Parathyroid adenoma (tissue), 2 donors: Measurements from ENCODE around the gene PHRF1.
"Not testable (repeated sequence)": the region's sequence is repeated elsewhere in the genome, so short reads cannot be mapped to it uniquely, and the experiment has no call there.

Experiments used
- H2AFZ ChIP-seq: fragments of 300-600 bp; sonication (generic); one replicate; pipeline ENCODE4 v1.7.0; 2017; ENCODE audit warnings: antibody characterized with exemption, mild to moderate bottlenecking
- H3K27ac ChIP-seq: fragments of 300-600 bp; sonication (generic); one replicate; pipeline ENCODE4 v1.7.0; 2017
- H3K27me3 ChIP-seq: fragments of 300-600 bp; sonication (generic); one replicate; pipeline ENCODE4 v1.7.0; 2017; ENCODE audit warnings: low read length; ENCODE audit not compliant: control insufficient read depth, insufficient read depth
- H3K36me3 ChIP-seq: fragments of 300-600 bp; sonication (generic); one replicate; pipeline ENCODE4 v1.7.0; 2017; ENCODE audit warnings: low read length; ENCODE audit not compliant: control insufficient read depth, insufficient read depth
- H3K4me1 ChIP-seq: fragments of 300-600 bp; sonication (generic); one replicate; pipeline ENCODE4 v1.7.0; 2017; ENCODE audit warnings: control low read depth
- H3K4me2 ChIP-seq: fragments of 300-600 bp; sonication (generic); one replicate; pipeline ENCODE4 v1.7.0; 2017; ENCODE audit warnings: low read length
- H3K4me3 ChIP-seq: fragments of 300-600 bp; sonication (generic); one replicate; pipeline ENCODE4 v1.7.0; 2017; ENCODE audit warnings: low read depth, low read length
- H3K79me2 ChIP-seq: fragments of 300-600 bp; sonication (generic); one replicate; pipeline ENCODE4 v1.7.0; 2017; ENCODE audit warnings: control low read depth
- H3K9ac ChIP-seq: fragments of 300-600 bp; sonication (generic); one replicate; pipeline ENCODE4 v1.7.0; 2017; ENCODE audit warnings: mild to moderate bottlenecking
- H3K9me3 ChIP-seq: fragments of 300-600 bp; sonication (generic); one replicate; pipeline ENCODE4 v1.7.0; 2017; ENCODE audit warnings: low read length; ENCODE audit not compliant: control insufficient read depth
- CTCF ChIP-seq: fragments of 300-600 bp; sonication (generic); IDR thresholded peaks from one replicate; pipeline ENCODE4 v1.7.0; 2017; ENCODE audit warnings: antibody characterized with exemption, mild to moderate bottlenecking
- donor health status: primary hyperparathyroidism.

PHRF1 gene

GRCh38 chr11:569158-569885 lies 6.9 kb upstream of the PHRF1 start:
- H3K27me3 ChIP-seq = no peaks in the 10 kb centered on the region
- TF ChIP-seq CTCF = no peak
- H3K36me3 ChIP-seq = no peaks in the 10 kb centered on the region
- H2AFZ ChIP-seq = peak overlapping the region; percentile 51
- H3K4me2 ChIP-seq = peak overlapping the region; percentile 66
- H3K4me1 ChIP-seq = no peaks in the 10 kb centered on the region
- H3K9me3 ChIP-seq = no peaks in the 10 kb centered on the region
- H3K9ac ChIP-seq = no peak overlapping the region
- H3K4me3 ChIP-seq = peak overlapping the region; percentile 34
- no peaks in the 10 kb centered on the region for H3K79me2 ChIP-seq
- no peak overlapping the region for H3K27ac ChIP-seq

GRCh38 chr11:571802-572185 lies 4.5 kb upstream of the PHRF1 start:
- no peak overlapping the region for H2AFZ ChIP-seq
- H3K27me3 ChIP-seq = no peaks in the 10 kb centered on the region
- no peaks in the 10 kb centered on the region for H3K79me2 ChIP-seq
- H3K4me2 ChIP-seq = no peak overlapping the region
- H3K36me3 ChIP-seq = no peaks in the 10 kb centered on the region
- H3K4me1 ChIP-seq = no peaks in the 10 kb centered on the region
- H3K9ac ChIP-seq = no peak overlapping the region
- H3K9me3 ChIP-seq = no peaks in the 10 kb centered on the region
- no peak overlapping the region for H3K4me3 ChIP-seq
- no peak overlapping the region for H3K27ac ChIP-seq
- TF ChIP-seq CTCF = no peak

- H3K4me3 ChIP-seq = no peak overlapping the region
- H3K4me1 ChIP-seq = peaks cover 5% of the 10 kb centered on the region
- H3K79me2 ChIP-seq = peaks cover 6% of the 10 kb centered on the region
- H3K9ac ChIP-seq = no peak overlapping the region
- no peak overlapping the region for H3K4me2 ChIP-seq
- H2AFZ ChIP-seq = no peak overlapping the region
- H3K36me3 ChIP-seq = no peaks in the 10 kb centered on the region
- H3K9me3 ChIP-seq = no peaks in the 10 kb centered on the region
- no peak overlapping the region for H3K27ac ChIP-seq
- no peak for TF ChIP-seq CTCF
- H3K27me3 ChIP-seq = no peaks in the 10 kb centered on the region
These were observed 3.0 kb upstream of the PHRF1 start for GRCh38 chr11:573146-573759.

GRCh38 chr11:574031-574570 lies 2.2 kb upstream of the PHRF1 start:
- peak overlapping the region; percentile 37 for H3K4me2 ChIP-seq
- H3K4me1 ChIP-seq, H3K27ac ChIP-seq: not testable (repeated sequence)

GRCh38 chr11:574632-575312 lies 1.5 kb upstream of the PHRF1 start:
- Histone ChIP-seq H3K9me3 (no peaks in the 10 kb centered on the region), H3K4me2 (peak overlapping the region; percentile 78), H3K27me3 (no peaks in the 10 kb centered on the region), H3K36me3 (no peaks in the 10 kb centered on the region), H2AFZ (no peak overlapping the region), H3K9ac (no peak overlapping the region), H3K4me1 (peaks cover 5% of the 10 kb centered on the region), H3K79me2 (peaks cover 21% of the 10 kb centered on the region), H3K27ac (no peak overlapping the region), H3K4me3 (peak overlapping the region; percentile 55)
- no peak for TF ChIP-seq CTCF

More at GRCh38 chr11:574031-574570, 2.2 kb upstream of the PHRF1 start:
- peaks cover 14% of the 10 kb centered on the region for H3K79me2 ChIP-seq
- H3K36me3 ChIP-seq, H3K4me3 ChIP-seq, H3K9ac ChIP-seq, H2AFZ ChIP-seq, H3K27me3 ChIP-seq, H3K9me3 ChIP-seq: not testable (repeated sequence)
